NCI-H526 treated with DMSO at 0.1 percent for 48 hours (cell line): ENCODE measurements around the gene DCAF11.

Experiments
- DNase-seq: peaks from one replicate; lab custom pipeline; 2025; lab: John Stamatoyannopoulos, UW

DCAF11 gene

DNA sequence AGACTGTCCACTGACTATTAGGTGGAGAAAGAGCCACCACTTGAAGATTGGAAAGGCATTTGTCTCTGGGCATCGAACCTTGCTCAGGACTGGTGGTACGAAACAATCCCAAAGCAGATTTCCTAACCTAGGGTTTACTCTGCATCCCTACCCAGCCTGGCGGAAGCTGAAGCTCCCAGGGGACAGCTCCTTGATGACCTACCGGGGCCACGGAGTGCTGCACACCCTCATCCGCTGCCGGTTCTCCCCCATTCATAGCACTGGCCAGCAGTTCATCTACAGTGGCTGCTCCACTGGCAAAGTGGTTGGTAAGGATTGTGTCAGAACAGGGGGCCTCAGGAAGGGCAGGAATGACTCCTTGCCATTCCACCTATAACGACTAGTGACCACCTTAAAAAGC lies 6.6 kb downstream of the DCAF11 start:
- no peak for DNase-seq

- DNase-seq: no peak
These were observed 7.8 kb downstream of the DCAF11 start for GRCh38 chr14:24122416-24122815.

DNA sequence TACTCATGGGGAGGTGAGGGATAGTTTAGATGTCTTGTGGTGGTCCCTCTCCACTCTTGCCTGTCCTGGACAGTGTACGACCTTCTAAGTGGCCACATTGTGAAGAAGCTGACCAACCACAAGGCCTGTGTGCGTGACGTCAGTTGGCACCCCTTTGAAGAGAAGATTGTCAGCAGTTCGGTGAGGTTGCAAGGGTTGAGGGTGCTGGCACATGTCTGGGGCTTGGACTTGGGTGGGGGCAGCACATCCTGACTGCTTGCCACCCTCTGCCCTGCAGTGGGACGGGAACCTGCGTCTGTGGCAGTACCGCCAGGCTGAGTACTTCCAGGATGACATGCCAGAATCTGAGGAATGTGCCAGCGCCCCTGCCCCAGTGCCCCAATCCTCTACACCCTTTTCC lies 8.3 kb downstream of the DCAF11 start:
- no peak for DNase-seq

DNA sequence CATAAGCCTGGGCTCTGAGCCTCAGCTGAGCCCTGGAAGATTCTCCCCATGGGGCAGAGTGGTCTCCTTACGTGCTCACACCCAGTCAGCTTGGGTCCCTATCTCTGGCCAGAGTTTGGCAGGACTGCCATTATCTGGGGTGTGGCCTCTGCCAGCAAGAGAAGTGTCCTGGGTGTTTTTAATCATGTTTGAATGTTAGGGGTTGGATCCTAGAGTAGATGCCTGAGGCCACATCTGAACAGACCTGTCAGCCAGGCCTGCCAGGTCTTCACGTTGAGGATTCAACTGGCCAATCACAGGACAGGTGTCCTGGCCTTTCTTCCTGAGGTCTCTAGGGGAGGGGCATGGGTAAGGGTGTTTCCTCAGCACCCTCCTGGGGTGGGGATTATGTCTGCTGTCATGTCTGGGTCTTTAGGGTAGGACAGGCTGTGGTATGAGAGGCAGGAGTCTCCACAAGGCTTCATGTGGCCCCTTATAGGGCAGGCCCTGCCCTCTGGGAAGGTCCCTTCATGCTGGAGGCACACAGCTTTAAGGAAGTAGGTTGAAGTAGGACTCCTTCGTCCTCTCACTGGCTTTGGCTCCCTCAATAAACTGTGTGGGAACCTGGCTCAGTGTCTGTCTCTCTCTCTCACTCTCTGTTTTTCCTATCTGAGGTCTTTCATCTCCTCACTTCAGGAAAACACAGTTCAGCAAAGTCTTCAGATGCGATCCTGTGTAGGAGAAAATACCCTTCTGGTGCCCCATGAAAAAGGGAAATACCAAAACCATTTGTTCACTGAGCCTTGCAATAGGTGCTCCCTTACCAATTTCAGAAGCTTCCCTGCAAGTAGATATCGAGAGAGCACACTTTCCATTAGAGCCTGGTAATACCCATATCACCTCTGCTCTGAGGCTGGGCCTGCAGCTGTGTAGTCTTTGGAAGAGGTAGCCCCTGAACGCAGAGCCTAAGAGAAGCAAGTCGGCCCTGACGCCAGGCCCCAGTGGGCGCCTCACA lies 9.1 kb downstream of the DCAF11 start:
- DNase-seq: no peak

DNA sequence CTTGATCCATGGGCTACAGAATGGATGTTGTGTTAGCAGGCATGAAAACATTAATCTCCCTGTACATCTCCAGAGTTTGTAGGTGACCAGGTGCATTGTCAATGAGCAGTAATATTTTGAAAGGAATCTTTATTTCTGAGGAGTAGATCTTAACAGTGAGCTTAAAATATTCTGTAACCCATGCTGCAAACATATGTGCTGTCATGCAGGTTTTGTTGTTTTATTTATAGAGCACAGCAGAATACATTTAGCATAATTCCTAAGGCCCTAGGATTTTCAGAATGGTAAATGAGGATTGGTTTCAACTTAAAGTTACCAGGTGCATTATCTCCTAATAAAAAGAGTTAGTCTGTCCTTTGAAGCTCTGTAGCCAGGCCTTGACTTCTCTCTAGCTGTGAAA lies 12.4 kb downstream of the DCAF11 start:
- no peak for DNase-seq

DNA sequence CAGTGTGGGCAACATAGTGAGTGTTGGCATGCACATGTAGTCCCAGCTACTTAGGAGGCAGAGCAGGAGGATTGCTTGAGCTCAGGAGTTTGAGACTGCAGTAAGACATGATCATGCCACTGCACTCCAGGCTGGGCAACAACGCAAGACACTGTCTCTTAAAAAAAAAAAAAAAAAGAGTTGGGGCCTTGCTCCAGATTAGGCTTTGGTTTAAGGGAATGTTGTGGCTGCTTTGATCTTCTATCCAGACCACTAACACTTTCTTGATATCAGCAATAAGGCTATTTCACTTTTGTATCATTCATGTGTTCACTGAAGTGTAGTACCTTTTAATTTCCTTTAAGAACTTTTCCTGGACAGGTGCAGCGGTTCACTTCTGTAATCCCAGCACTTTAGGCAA lies 13.1 kb downstream of the DCAF11 start:
- no peak for DNase-seq

DNA sequence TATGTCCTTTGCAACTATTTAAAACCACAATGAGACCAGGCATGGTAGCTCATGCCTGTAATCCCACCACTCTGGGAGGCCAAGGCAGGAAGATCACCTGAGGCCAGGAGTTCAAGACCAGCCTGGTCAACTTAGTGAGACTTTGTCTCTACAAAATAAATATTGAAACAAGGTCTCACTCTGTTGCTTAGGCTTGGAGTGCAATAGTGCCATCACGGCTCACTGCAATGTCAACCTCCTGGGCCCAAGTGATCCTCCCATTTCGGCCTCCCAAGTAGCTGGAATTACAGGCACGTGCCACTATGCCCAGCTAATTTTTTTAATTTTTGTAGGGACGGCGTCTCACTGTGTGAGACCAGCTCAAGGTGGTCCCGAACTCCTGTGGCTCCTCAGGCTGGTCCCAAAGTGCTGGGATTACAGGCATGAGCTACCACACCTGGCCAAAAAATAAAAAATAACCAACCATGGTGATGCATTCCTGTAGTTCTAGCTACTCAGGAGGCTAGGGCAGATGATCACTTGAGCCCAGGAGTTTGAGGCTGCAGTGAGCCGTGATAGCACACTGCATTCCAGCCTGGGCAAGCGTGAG lies 14.9 kb downstream of the DCAF11 start:
- no peak for DNase-seq

DNA sequence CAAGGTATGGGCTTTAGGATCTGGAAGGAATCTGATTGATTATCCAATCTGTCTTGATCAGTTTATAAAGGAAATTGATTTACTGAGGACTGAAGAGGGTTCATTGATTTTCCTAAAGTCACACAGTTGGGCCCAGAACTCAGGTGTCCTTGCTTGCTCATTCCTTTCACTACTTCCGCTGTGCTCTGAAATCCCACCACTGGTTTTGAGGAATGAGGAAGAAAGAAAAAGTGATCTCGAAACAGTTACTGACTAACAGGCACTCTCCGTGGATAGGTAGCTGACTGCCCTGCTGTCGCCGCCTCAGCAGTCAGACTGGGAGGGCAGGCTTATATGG lies 15.8 kb downstream of the DCAF11 start, which contains the start of gene FITM1:
Gene FITM1, plus strand, starts transcription at position 280 of the 337 bp plus-strand sequence. CDS start 905 bp downstream, outside the sequence.
- no peak for DNase-seq

DNA sequence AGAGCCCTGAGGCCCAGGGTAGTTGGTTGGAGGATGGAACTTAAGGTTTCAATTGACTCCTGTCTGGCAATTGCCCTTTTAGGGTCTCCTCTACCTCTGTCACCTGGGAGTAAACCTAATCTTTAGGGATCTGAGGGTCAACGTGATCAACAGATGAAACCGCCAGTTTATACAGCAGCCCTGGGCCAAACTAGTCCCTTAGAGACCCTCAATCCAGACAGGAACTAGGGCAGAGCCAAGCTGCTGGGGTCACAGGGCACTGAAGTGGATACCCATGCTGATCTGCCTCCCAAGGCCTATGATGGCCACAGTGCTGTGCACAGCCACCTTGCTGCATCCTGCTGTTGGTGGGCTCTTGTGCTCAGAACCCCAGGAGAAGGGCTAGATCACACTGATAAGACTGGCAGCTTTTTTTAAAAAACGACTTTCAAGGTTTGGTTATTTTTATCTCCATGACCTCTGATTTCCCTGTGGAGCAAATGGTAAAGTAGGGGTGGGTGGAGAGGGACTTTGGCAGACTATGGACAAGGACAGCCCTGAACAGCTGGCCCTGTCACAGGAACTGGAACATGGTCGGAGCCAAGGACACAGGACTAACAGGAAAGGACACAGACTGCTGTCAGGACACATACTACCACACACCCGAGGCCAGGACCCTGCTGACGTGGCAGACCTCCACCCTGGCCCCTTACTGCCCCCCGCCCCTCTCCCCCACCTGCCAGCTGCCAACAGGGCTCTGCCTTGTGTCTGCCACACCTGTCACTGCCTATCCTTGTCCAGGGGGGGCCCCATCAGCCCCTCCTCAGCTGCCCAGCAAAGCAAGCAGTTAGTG lies 16.4 kb downstream of the DCAF11 start:
- no peak for DNase-seq

DNA sequence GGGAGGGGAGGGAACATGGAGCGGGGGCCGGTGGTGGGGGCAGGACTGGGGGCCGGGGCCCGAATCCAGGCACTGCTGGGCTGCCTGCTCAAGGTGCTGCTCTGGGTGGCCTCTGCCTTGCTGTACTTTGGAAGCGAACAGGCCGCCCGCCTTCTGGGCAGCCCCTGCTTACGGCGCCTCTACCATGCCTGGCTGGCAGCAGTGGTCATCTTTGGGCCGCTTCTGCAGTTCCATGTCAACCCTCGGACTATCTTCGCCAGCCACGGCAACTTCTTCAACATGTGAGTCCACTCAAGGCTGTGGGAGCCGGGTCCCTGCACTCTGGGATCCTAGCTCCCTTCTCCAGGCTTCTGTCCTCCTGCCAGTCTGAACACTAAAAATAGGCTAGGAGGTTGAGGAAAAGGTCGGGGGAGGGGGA lies 17.0 kb downstream of the DCAF11 start:
- DNase-seq: no peak

GRCh38 chr14:24132061-24132685 lies 17.6 kb downstream of the DCAF11 start:
- no peak for DNase-seq

DNA sequence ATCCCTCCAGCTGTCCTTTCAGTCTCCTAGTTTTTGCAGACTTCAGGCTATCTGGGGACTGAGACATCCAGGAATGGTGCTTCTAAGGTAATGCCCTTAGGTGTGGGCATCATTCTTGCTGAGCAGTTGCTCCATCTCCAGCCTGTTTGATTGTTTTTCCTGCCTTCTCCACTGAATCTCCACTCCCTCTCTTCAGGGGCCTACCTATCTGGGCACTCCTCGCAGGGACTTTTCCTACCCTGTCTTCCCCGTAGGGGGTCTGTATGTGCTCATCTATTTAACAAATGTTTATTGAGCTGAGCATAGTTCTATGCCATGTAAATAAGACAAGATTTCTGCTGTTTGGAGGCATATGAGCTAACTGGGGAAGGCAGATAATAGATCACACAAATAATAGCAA lies 18.4 kb downstream of the DCAF11 start:
- DNase-seq: no peak

DNA sequence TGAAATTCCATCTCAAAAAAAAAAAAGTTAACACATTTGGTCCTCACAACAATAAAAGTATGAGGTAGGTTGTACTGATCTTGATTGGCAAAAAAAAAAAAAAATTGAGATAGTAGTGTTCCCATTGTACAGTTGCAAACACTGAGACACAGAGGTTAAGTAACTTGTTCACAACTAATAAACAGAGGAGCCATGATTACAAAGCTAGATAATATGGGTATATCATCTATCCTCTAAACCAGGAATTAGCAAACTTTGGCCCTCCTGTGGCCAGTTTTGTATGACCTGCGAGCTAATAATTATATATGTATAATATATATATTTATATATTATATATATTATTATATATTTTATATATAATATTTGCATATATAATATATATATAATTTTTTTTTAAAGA lies 19.2 kb downstream of the DCAF11 start:
- DNase-seq: no peak

DNA sequence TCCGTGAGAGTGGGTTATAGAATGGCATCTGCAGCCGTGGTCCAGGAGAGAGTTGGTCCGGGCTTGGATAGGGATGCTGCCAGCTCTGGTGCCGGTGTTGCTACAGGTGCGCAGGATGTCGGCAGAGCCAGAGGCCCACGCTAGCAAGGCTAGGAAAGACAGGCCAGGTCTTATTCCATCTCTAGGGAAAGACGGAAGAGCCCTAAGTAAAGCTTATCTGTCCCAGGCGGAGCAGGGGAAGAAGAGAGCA lies 20.9 kb downstream of the DCAF11 start:
- no peak for DNase-seq

DNA sequence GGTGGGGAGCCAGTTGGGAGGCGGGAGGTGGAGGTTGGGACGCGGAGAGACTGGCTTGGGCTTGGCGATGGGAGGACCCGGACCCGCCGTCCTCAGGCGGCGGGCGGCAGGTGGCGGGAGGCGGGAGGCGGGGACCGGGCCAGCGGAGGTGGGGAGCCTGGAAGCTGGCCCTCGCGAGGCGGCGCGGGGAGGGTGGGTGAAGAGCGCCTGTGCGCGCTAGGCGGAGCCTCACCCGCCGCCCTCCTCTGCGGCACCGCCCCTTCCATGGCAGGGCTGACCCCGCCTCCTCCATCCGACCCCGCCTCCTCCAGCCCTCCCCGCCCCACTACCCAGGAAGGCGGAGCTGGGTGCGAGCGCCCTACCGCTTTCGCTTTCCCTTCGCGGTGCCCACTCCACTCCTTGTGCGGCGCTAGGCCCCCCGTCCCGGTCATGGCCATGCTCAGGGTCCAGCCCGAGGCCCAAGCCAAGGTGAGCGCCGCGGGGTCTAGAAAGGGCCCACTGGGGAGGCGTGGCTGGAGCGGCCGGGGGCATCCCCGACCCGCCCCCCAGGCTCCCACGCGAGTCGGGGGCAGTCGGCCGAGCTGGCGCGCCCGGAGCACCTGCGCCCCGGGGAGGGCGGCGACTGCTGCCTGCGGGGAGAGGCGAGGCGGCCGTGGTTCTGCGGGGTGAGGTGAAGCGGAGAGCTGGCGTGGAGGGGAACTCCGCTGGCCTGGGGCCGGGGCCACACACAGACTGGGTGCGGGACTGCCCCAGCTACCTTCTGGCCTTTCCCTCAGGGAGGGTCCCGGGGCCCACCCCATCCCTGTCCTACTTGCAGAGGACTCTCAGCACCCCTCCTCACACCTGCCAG lies 21.5 kb downstream of the DCAF11 start, which contains the start of gene PSME1:
Gene PSME1, plus strand, starts transcription at position 361 of the 850 bp plus-strand sequence. Its CDS starts 69 bp downstream, at position 430.
- peak; percentile 83 for DNase-seq

- no peak for DNase-seq
These were observed 22.3 kb downstream of the DCAF11 start for GRCh38 chr14:24136684-24137528.

GRCh38 chr14:24137529-24138395 lies 23.2 kb downstream of the DCAF11 start:
- DNase-seq: no peak

- DNase-seq: no peak
These were observed 24.1 kb downstream of the DCAF11 start for GRCh38 chr14:24138396-24139271.
